Measurements from ENCODE around the gene HIVEP3.

DNA sequence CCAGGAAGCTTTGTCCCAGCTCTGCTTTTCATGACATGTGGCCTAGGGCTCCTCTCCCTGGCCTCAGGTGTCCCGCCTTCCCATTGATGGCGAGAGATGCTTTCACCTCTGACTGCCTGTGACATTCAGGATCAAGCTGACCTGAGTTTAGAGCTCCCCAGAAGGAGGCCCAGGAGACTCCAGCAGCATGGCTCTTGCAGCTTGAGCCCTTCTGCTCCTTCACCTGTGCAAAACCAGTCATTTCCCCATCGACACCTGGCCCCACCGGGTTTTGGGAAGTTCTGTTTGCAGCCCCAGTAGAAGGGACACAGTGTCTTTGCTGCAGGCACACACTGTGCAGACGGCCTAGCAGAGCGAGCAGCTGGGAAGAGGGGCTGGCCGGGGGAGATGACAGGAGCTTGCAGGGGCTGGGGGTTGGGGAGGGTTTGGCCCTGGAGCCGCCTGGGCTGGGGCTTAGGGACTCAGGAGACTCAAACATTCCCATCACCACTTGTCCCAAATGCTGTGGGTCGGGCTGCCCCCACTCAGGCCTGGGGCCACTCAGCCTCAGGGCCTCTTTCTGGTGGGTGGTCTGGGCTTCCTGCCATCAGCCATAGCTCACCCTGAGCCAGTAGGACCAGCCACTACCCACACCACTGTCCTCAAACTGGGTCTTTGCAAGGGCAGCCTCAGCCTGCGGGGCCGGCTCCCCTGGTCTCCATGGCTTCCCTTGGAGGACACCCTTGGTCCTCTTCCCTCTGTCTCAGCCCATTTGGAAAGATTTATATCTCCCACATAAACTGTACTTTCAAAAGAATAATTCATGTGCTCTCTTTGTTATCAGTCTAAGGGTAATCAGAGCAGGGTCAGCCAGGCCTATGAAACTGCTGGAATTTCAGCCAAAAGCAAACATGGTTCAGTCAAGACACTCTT is 430.4 kb downstream of the HIVEP3 start:
- TF ChIP-seq, protein P1, sequence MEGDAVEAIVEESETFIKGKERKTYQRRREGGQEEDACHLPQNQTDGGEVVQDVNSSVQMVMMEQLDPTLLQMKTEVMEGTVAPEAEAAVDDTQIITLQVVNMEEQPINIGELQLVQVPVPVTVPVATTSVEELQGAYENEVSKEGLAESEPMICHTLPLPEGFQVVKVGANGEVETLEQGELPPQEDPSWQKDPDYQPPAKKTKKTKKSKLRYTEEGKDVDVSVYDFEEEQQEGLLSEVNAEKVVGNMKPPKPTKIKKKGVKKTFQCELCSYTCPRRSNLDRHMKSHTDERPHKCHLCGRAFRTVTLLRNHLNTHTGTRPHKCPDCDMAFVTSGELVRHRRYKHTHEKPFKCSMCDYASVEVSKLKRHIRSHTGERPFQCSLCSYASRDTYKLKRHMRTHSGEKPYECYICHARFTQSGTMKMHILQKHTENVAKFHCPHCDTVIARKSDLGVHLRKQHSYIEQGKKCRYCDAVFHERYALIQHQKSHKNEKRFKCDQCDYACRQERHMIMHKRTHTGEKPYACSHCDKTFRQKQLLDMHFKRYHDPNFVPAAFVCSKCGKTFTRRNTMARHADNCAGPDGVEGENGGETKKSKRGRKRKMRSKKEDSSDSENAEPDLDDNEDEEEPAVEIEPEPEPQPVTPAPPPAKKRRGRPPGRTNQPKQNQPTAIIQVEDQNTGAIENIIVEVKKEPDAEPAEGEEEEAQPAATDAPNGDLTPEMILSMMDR (IDR thresholded peaks at IDR 0.05; ENCODE audit: poor library complexity): no peak
- no peak for TF ChIP-seq EZH2 (IDR thresholded peaks at IDR 0.05; ENCODE audit: borderline replicate concordance)
